ENCODE data around the gene EIF3L. TPM values are rescaled to one million over a fixed set of nuclear protein-coding genes. Genes with fewer than 3 reads are reported as not detected.

The EIF3L gene
- total RNA-seq, 8 experiments from 2014 or later = 381 to 1,095 (median 566) TPM

DNA sequence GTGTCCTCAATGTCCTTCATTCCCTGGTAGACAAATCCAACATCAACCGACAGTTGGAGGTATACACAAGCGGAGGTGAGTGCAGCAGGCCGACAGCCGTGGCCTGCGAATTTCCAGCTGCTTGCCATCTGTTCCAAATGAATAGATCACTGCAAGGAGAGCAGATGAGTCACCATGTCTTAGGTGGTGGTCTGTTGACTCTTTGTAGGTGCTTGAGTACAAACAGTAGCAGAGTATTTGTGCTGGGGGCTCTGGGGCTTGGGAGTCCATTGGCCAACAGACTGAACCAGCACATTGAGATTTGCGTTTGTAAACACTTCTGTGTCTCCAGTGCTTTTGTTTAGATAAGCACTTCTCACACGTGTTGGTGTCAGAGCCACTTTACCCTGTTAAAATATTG is 21.1 kb downstream of the EIF3L start:
- H3K27ac ChIP-seq = no peak overlapping the region
- no peak for ATAC-seq (replicated peaks in 6 of 8)
- 40 to 92% (median 80%) methylated on average over 2 to 7 of the region's 7 CpGs; no CpG with 5 or more reads in 3 of the 10 experiments for WGBS, 10 experiments
- H3K4me3 ChIP-seq = no peak overlapping the region
- no peaks in the 10 kb centered on the region for H3K4me1 ChIP-seq (replicated peaks in 1 of 2)
- in situ Hi-C loops (cut with MboI; ENCODE audit: low pct_unique_long_range_greater_than_20kb in 2 of 9, low sequenced_read_pairs in 9 of 9, unreplicated experiment in 9 of 9) = no loop called here

DNA sequence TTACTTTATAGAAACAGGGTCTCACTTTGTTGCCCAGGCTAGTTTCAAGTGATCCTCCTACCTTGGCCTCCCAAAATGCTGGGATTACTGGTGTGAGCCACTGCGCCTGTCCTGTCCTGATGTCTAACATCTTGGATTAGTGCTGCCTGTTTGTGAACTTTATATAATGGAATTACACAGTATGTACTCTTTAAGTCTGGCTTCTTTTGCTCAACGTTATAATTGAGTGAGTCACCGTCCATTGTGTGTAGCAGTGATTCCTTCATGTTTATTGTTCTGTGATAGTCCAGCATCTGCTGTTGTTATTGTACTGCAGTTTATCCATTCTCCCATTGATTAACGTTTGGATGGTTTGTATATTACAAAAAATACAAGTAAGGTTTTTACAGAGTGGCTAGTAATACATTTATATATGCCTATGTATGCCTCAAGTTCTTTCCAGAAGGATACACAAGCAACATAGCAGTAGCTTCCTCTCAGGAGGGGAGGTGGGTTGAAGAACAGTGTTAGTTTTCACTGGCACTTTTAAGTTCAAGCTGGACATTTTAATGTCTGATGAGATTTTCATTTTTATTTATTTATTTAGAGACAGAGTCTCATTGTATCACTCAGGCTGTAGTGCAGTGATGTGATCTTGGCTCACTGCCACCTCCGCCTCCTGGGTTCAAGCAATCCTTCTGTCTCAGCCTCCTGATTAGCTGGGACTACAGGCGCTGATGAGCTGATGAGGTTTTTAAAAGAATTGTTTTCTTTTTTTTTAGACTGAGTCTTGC is 31.6 kb downstream of the EIF3L start:
- H3K4me1 ChIP-seq (replicated peaks in 1 of 2) = no peaks in the 10 kb centered on the region
- in situ Hi-C loops (cut with MboI; ENCODE audit: low pct_unique_long_range_greater_than_20kb in 2 of 9, low sequenced_read_pairs in 9 of 9, unreplicated experiment in 9 of 9) = no loop called here
- 46 to 100% (median 79%) methylated on average over 2 to 6 of the region's 6 CpGs for WGBS, 10 experiments
- no peak overlapping the region for H3K4me3 ChIP-seq
- peak in 5 of 8 experiments; percentile 41 to 73 (median 54) for ATAC-seq (replicated peaks in 6 of 8)
- no peak overlapping the region for H3K27ac ChIP-seq

DNA sequence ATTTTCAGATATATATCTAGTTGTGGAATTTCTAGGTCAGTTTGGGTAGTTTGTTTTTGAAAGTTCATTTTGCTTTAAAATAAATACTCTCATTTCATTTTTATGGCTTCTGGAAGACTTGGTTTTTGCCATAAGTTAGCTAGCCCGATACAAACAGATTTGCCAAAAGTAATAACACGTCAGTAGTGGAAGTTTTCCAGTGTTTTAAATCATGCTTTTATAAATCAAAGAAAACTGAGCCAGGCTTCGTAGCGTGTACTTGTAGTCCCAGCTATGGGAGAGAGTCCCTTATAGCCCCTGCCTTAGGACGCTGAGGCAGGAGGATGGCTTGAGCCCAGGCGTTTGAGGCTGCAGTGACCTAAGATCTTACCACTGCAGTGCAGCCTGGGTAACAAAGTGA is 35.2 kb downstream of the EIF3L start:
- in situ Hi-C loops (cut with MboI; ENCODE audit: low pct_unique_long_range_greater_than_20kb in 2 of 9, low sequenced_read_pairs in 9 of 9, unreplicated experiment in 9 of 9) = no loop called here
- ATAC-seq (replicated peaks in 6 of 8) = no peak
- WGBS, 10 experiments = 18 to 100% (median 90%) methylated on average over 3 to 6 of the region's 6 CpGs; no CpG with 5 or more reads in 1 of the 10 experiments
- Histone ChIP-seq H3K27ac (no peak overlapping the region), H3K4me3 (no peak overlapping the region), H3K4me1 (replicated peaks in 1 of 2) (no peaks in the 10 kb centered on the region)

DNA sequence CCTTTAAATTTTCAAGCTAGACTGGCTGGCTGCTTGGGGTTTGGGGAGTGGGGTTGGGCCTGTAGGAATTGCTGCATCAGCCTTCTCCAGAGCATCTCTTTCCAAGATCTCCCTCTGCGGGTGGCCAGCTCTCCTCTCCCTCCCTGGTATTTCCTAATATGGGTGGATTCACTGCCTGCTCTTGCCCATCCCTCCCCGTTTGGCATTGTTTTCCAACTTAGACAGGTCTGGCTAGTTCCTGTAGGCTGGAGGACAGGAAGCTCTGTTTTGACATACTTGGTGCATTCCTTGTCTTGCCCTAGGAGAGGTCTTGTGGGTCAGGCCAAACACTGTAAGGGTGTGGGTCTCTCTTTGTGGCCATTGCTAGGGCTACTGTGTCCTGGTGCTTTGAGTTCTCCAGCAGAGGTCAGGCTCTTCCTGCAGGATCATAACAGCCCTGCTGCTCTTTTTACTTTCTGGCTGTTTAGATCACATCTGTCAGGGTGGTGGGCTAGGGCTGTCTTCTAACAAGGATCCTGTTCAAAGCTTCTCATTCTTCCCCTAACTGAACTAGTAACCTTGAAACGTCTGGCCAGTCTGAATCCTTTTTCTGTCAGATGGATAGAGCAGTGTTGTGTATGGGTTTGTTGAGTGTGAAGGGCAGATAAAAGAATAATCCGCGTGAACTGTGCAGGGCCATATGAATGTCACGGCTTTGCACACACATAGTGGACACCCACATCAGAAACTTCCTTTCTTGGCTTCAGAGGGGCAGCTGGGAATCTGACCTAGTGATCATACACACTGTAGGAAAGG is 38.6 kb downstream of the EIF3L start:
- WGBS, 10 experiments = 20 to 90% (median 58%) methylated on average over 1 to 4 of the region's 6 CpGs; no CpG with 5 or more reads in 1 of the 10 experiments

DNA sequence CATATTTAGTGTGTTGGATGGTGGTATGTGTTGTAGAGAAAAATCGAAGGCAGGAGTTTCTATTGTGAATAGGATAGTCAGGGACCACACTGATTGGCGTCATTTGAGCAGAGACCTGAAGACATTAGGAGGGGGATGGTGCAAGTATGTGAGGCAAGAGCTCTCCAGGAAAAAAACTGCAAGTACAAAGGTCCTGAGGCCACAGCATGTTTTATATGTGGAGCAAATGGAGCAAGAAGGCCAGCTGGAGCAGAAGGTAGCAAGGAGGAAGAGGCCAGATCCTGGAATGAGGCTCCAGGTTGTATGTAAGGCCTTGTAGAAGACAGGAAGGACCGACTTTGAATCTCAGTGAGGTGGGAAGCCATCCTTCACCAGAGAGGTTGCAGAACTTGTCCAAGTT is 42.7 kb downstream of the EIF3L start:
- WGBS, 10 experiments = 79 to 100% (median 100%) methylated on average over 1 to 3 of the region's 3 CpGs; no CpG with 5 or more reads in 3 of the 10 experiments
- Histone ChIP-seq H3K27ac (no peak overlapping the region), H3K4me3 (no peak overlapping the region), H3K4me1 (replicated peaks in 1 of 2) (peaks cover 5 to 13% of the 10 kb centered on the region in 2 donors)
- no peak for ATAC-seq (replicated peaks in 6 of 8)
- in situ Hi-C loops (cut with MboI; ENCODE audit: low pct_unique_long_range_greater_than_20kb in 2 of 9, low sequenced_read_pairs in 9 of 9, unreplicated experiment in 9 of 9) = no loop called here

More for the DNA sequence above, 38.6 kb downstream of the EIF3L start:
- in situ Hi-C loops (cut with MboI; ENCODE audit: low pct_unique_long_range_greater_than_20kb in 2 of 9, low sequenced_read_pairs in 9 of 9, unreplicated experiment in 9 of 9) = no loop called here
- peak; percentile 61 to 94 (median 80) for ATAC-seq (replicated peaks in 6 of 8)
- no peaks in the 10 kb centered on the region for H3K4me1 ChIP-seq (replicated peaks in 1 of 2)
- no peak overlapping the region for H3K4me3 ChIP-seq
- H3K27ac ChIP-seq = peak overlapping the region in 1 of 2 donors; percentile 33

DNA sequence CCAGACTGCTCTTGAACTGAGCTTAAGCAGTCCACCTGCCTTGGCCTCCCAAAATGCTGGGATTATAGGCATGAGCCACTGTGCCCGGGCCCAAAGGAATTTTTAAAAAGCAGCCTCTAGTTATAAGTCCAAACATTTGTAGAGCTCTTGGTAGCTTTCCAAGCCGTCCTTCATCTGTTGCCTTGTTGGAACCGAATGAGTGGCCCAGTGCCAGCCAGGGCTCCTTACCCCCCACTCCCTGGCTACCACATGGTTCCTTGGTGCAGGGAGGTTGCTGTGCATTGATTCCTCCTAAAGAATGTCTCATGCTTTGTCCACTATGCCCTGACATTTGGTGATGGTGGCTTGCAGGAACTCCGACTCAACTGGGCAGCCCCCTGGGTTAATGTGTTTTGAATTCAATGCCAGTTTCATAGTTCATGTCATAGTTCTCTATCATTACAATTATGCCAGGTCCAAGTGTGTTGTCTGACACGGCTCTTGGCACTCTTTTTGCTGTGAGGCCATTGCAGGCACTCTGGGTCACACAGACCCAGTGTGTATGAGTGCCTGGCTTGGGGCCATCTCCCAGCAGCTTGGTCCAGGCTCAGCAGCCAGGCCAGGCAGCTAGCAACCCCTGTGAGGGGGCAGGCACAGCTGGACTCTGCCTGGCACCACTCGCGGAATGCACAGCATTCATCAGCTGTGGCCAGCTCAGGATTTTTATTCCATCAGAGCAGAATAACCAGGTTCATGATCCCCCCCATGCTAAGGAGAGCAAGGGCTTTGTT is 43.5 kb downstream of the EIF3L start:
- Histone ChIP-seq H3K4me1 (replicated peaks in 1 of 2) (peaks cover 5 to 17% of the 10 kb centered on the region in 2 donors), H3K4me3 (no peak overlapping the region), H3K27ac (no peak overlapping the region)
- in situ Hi-C loops (cut with MboI; ENCODE audit: low pct_unique_long_range_greater_than_20kb in 2 of 9, low sequenced_read_pairs in 9 of 9, unreplicated experiment in 9 of 9) = no loop called here
- 20 to 100% (median 94%) methylated on average over 1 to 6 of the region's 7 CpGs; no CpG with 5 or more reads in 1 of the 10 experiments for WGBS, 10 experiments
- ATAC-seq (replicated peaks in 6 of 8) = peak in 3 of 8 experiments; percentile 39 to 85 (median 39)

DNA sequence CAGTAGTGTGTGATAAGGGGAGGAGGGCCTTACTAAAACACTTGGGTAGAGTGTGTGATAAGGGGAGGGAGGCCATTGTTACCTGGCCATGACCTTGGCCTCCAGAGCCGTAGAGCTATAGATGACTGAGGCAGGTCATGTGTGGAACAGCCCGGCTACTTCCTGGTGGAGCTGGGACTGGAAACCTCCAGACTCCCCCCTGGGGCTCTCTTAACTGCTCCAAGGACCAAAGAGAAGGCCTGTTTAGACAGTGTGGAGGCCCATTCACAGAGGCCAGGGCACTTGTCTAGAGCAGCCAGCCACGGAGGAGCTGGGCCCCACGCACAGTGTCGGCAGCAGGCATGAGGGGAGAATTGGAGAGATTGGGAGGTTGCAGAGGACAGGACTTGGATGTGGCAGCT is 44.4 kb downstream of the EIF3L start:
- WGBS, 10 experiments = 82 to 100% (median 95%) methylated on average over 1 to 5 of the region's 5 CpGs; no CpG with 5 or more reads in 6 of the 10 experiments
- in situ Hi-C loops (cut with MboI; ENCODE audit: low pct_unique_long_range_greater_than_20kb in 2 of 9, low sequenced_read_pairs in 9 of 9, unreplicated experiment in 9 of 9) = no loop called here
- ATAC-seq (replicated peaks in 6 of 8) = no peak
- peaks cover 5 to 17% of the 10 kb centered on the region in 2 donors for H3K4me1 ChIP-seq (replicated peaks in 1 of 2)
- no peak overlapping the region for H3K27ac ChIP-seq
- no peak overlapping the region for H3K4me3 ChIP-seq

DNA sequence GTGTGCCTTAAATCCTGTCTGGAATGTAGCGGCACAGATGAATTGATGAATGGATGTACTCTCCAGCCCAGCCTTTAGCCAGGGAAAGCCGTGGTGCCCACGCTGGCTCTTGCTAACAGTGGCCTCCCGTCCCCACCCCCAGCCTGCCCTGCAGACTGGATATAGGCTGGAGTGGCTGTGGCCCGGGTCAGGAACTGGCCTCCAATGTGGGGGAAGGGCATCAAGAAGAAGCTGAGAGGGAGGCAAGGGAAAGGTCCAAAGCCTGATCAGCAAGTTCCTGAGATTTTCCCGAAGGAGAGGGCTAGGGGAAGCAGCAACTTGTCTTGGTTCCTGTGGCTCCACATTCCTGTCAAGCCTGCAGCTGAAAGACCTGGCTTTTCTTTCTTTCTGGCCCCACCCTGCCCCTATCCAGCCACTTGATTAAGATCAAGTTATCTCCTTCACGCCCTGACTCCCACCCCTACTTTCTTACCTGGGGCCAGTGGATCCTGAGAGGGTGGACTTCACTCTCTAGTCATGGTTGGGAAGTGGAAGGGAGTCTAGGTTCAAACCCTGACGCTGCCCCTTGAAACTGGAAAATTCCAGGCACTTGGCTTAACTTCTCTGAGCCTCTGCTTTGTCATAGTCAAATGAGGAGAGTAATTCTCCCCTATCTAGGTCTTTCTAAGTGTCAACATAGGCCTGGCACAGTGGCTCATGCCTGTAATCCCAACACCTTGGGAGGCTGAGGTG is 45.9 kb downstream of the EIF3L start:
- H3K27ac ChIP-seq = no peak overlapping the region

DNA sequence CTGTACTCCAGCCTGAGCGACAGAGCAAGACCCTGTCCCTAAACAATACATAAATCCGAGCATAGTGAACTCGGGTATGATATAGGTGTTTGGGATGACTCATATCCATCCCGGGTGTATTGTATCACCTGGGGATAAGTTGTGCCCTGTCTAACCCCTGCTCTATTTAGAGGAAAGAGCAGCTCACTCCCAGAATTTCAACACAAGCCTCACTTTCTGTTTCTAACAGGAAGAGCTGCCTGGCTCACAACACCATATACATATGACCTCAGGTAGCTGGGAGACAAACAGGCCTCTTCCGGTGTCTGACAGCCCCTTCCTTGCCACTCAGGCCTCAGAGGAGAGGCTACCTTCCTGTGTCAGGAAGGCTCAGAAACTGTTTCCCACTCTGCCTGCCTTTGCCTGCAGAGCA is 47.0 kb downstream of the EIF3L start:
- peak in 6 of 8 experiments; percentile 10 to 50 (median 30) for ATAC-seq (replicated peaks in 6 of 8)
- Histone ChIP-seq H3K4me3 (no peak overlapping the region), H3K27ac (no peak overlapping the region), H3K4me1 (replicated peaks in 1 of 2) (peaks cover 5 to 17% of the 10 kb centered on the region in 2 donors)
- in situ Hi-C loops (cut with MboI; ENCODE audit: low pct_unique_long_range_greater_than_20kb in 2 of 9, low sequenced_read_pairs in 9 of 9, unreplicated experiment in 9 of 9) = no loop called here
- WGBS, 10 experiments = 73 to 92% (median 86%) methylated on average over 1 to 4 of the region's 5 CpGs; no CpG with 5 or more reads in 3 of the 10 experiments

More for the DNA sequence above, 45.9 kb downstream of the EIF3L start:
- peak in 4 of 8 experiments; percentile 25 to 40 (median 34) for ATAC-seq (replicated peaks in 6 of 8)
- Histone ChIP-seq H3K4me1 (replicated peaks in 1 of 2) (peaks cover 5 to 17% of the 10 kb centered on the region in 2 donors), H3K4me3 (no peak overlapping the region)
- in situ Hi-C loops (cut with MboI; ENCODE audit: low pct_unique_long_range_greater_than_20kb in 2 of 9, low sequenced_read_pairs in 9 of 9, unreplicated experiment in 9 of 9) = no loop called here
- 38 to 90% (median 52%) methylated on average over 1 to 6 of the region's 8 CpGs; no CpG with 5 or more reads in 1 of the 10 experiments for WGBS, 10 experiments

DNA sequence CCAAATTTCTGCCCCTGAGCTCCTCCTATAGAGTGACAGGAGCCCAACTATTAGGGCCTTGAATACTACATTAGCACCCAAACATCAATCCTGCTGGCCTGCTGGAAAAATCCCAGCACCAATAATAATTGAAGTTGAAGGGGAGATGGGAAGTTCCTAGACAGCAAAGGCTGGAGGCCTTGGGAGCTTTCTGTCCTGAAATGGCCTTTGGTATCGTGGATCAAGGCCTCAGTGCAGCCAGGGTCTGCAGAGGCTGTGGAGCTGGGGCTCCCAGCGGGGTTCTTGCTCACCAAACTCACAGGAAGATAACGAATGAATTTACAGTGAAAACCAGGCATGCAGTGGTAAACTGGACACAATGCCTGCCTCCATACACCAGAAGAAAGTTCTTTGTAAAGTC is 47.7 kb downstream of the EIF3L start:
- WGBS, 10 experiments = 40 to 100% (median 89%) methylated on average over 1 to 3 of the region's 3 CpGs; no CpG with 5 or more reads in 4 of the 10 experiments
- Histone ChIP-seq H3K27ac (no peak overlapping the region), H3K4me1 (replicated peaks in 1 of 2) (peaks cover 5 to 17% of the 10 kb centered on the region in 2 donors), H3K4me3 (no peak overlapping the region)
- in situ Hi-C loops (cut with MboI; ENCODE audit: low pct_unique_long_range_greater_than_20kb in 2 of 9, low sequenced_read_pairs in 9 of 9, unreplicated experiment in 9 of 9) = no loop called here
- no peak for ATAC-seq (replicated peaks in 6 of 8)

DNA sequence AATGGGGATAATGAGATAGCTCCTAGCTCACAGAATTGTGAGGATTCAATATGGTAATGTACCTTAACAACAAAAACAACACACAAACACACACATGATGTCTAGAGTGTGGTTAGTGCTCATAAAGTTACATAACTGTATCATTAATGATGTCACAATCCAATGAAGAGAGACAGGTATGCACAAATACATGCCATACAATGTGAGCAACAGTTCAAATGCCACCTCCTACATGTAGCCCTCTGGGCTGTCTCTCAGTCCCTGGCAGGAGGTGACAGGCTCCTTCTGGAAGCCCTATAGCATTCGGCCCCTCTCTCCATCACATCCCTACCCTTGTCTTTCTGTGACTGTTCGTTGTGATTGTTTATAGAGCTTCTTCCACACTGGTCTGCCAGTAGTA is 48.6 kb downstream of the EIF3L start:
- 93% methylated on average over 2 of the region's 2 CpGs; no CpG with 5 or more reads in 9 of the 10 experiments for WGBS, 10 experiments
- in situ Hi-C loops (cut with MboI; ENCODE audit: low pct_unique_long_range_greater_than_20kb in 2 of 9, low sequenced_read_pairs in 9 of 9, unreplicated experiment in 9 of 9) = no loop called here
- peak in 1 of 8 experiments; percentile 10 for ATAC-seq (replicated peaks in 6 of 8)
- Histone ChIP-seq H3K4me3 (no peak overlapping the region), H3K4me1 (replicated peaks in 1 of 2) (peaks cover 5 to 17% of the 10 kb centered on the region in 2 donors), H3K27ac (no peak overlapping the region)

Measured in motor neuron (in vitro differentiated cells).